Activated T-cell treated with anti-CD3 and anti-CD28 coated beads, Interleukin-2, amount 50 U/mL, for 4 hours (primary cell): ENCODE results near the gene ARHGAP24. TPM values are rescaled to one million over a fixed set of nuclear protein-coding genes. Genes with fewer than 3 reads are reported as not detected.

Experiments used
- ATAC-seq, 2 donors: fragments of 200-7000 bp; cut with Tn5 transposase; one replicate each; pipeline ENCODE4 v1.10.0; 2021
- DNase-seq: peaks from one replicate; pipeline ENCODE4 v3.0.0-alpha.2; 2020
- H3K27me3 Mint-ChIP-seq: one replicate; pipeline ENCODE4 v1.8.0; 2021; ENCODE audit warnings: low read depth, mixed read lengths
- H3K36me3 Mint-ChIP-seq: one replicate; pipeline ENCODE4 v1.8.0; 2022; ENCODE audit warnings: mixed read lengths; ENCODE audit not compliant: insufficient read depth
- H3K4me1 Mint-ChIP-seq: one replicate; pipeline ENCODE4 v1.8.0; 2021; ENCODE audit warnings: low read depth, mixed read lengths
- H3K4me3 Mint-ChIP-seq: one replicate; pipeline ENCODE4 v1.8.0; 2021; ENCODE audit warnings: mild to moderate bottlenecking, moderate library complexity, mixed read lengths
- H3K9me3 Mint-ChIP-seq: one replicate; pipeline ENCODE4 v1.8.0; 2021; ENCODE audit warnings: mixed read lengths
- total RNA-seq, 3 donors: library from RNA; stranded (reverse); gene quantifications; one replicate each; pipeline ENCODE4 v1.2.1, GENCODE V29; 2021

ARHGAP24 gene
- total RNA-seq, 3 donors from 2014 or later: 0.29 to 1.5 (median 0.46) TPM

GRCh38 chr4:85740431-85740861, 265.5 kb downstream of the ARHGAP24 start:
- no peak for ATAC-seq
- H3K4me3 Mint-ChIP-seq: no peak overlapping the region
- H3K27me3 Mint-ChIP-seq: no peaks in the 10 kb centered on the region
- no peaks in the 10 kb centered on the region for H3K4me1 Mint-ChIP-seq
- H3K9me3 Mint-ChIP-seq: peaks cover 13% of the 10 kb centered on the region
- no peaks in the 10 kb centered on the region for H3K36me3 Mint-ChIP-seq
- no peak for DNase-seq

GRCh38 chr4:85741381-85741780, 266.4 kb downstream of the ARHGAP24 start:
- Mint-ChIP-seq H3K36me3 (no peaks in the 10 kb centered on the region), H3K9me3 (peaks cover 7% of the 10 kb centered on the region), H3K27me3 (no peaks in the 10 kb centered on the region), H3K4me1 (no peaks in the 10 kb centered on the region), H3K4me3 (no peak overlapping the region)
- no peak for ATAC-seq
- no peak for DNase-seq

GRCh38 chr4:85741921-85742591, 267.1 kb downstream of the ARHGAP24 start:
- no peak for DNase-seq
- H3K36me3 Mint-ChIP-seq: no peaks in the 10 kb centered on the region
- no peak for ATAC-seq
- no peak overlapping the region for H3K4me3 Mint-ChIP-seq
- H3K27me3 Mint-ChIP-seq: no peaks in the 10 kb centered on the region
- no peaks in the 10 kb centered on the region for H3K4me1 Mint-ChIP-seq
- H3K9me3 Mint-ChIP-seq: peaks cover 7% of the 10 kb centered on the region

GRCh38 chr4:85744950-85745349, 270.0 kb downstream of the ARHGAP24 start:
- no peaks in the 10 kb centered on the region for H3K4me1 Mint-ChIP-seq
- no peaks in the 10 kb centered on the region for H3K36me3 Mint-ChIP-seq
- H3K4me3 Mint-ChIP-seq: no peak overlapping the region
- ATAC-seq (no peak), DNase-seq (no peak)
- peaks cover 3% of the 10 kb centered on the region for H3K9me3 Mint-ChIP-seq
- no peaks in the 10 kb centered on the region for H3K27me3 Mint-ChIP-seq

GRCh38 chr4:85745939-85746338, 271.0 kb downstream of the ARHGAP24 start:
- H3K27me3 Mint-ChIP-seq: no peaks in the 10 kb centered on the region
- H3K4me1 Mint-ChIP-seq: no peaks in the 10 kb centered on the region
- no peaks in the 10 kb centered on the region for H3K9me3 Mint-ChIP-seq
- H3K4me3 Mint-ChIP-seq: no peak overlapping the region
- no peaks in the 10 kb centered on the region for H3K36me3 Mint-ChIP-seq
- DNase-seq (no peak), ATAC-seq (no peak)

GRCh38 chr4:85747882-85748491, 273.0 kb downstream of the ARHGAP24 start:
- Mint-ChIP-seq H3K4me3 (no peak overlapping the region), H3K27me3 (no peaks in the 10 kb centered on the region), H3K4me1 (no peaks in the 10 kb centered on the region), H3K36me3 (no peaks in the 10 kb centered on the region), H3K9me3 (no peaks in the 10 kb centered on the region)
- no peak for DNase-seq
- no peak for ATAC-seq

GRCh38 chr4:85748654-85749053, 273.7 kb downstream of the ARHGAP24 start:
- Mint-ChIP-seq H3K4me3 (no peak overlapping the region), H3K36me3 (no peaks in the 10 kb centered on the region), H3K4me1 (no peaks in the 10 kb centered on the region), H3K9me3 (no peaks in the 10 kb centered on the region), H3K27me3 (no peaks in the 10 kb centered on the region)
- DNase-seq (no peak), ATAC-seq (no peak)

GRCh38 chr4:85751866-85752265, 276.9 kb downstream of the ARHGAP24 start:
- no peak for ATAC-seq
- no peak for DNase-seq
- Mint-ChIP-seq H3K9me3 (no peaks in the 10 kb centered on the region), H3K36me3 (no peaks in the 10 kb centered on the region), H3K27me3 (no peaks in the 10 kb centered on the region), H3K4me3 (no peak overlapping the region), H3K4me1 (no peaks in the 10 kb centered on the region)

- no peak for DNase-seq
- no peaks in the 10 kb centered on the region for H3K27me3 Mint-ChIP-seq
- no peaks in the 10 kb centered on the region for H3K36me3 Mint-ChIP-seq
- H3K4me1 Mint-ChIP-seq: no peaks in the 10 kb centered on the region
- no peak for ATAC-seq
- no peak overlapping the region for H3K4me3 Mint-ChIP-seq
- H3K9me3 Mint-ChIP-seq: no peaks in the 10 kb centered on the region
Measured at GRCh38 chr4:85755285-85755684, 280.3 kb downstream of the ARHGAP24 start.

GRCh38 chr4:85756938-85757337, 282.0 kb downstream of the ARHGAP24 start:
- ATAC-seq (no peak), DNase-seq (no peak)
- no peaks in the 10 kb centered on the region for H3K4me1 Mint-ChIP-seq
- H3K27me3 Mint-ChIP-seq: no peaks in the 10 kb centered on the region
- H3K36me3 Mint-ChIP-seq: no peaks in the 10 kb centered on the region
- no peaks in the 10 kb centered on the region for H3K9me3 Mint-ChIP-seq
- no peak overlapping the region for H3K4me3 Mint-ChIP-seq

- ATAC-seq: no peak
- Mint-ChIP-seq H3K4me3 (no peak overlapping the region), H3K9me3 (no peaks in the 10 kb centered on the region), H3K27me3 (no peaks in the 10 kb centered on the region), H3K36me3 (no peaks in the 10 kb centered on the region), H3K4me1 (no peaks in the 10 kb centered on the region)
- DNase-seq: no peak
Measured at GRCh38 chr4:85759388-85759787, 284.4 kb downstream of the ARHGAP24 start.

- DNase-seq (no peak), ATAC-seq (no peak)
- Mint-ChIP-seq H3K36me3 (no peaks in the 10 kb centered on the region), H3K4me1 (no peaks in the 10 kb centered on the region), H3K9me3 (no peaks in the 10 kb centered on the region), H3K4me3 (no peak overlapping the region), H3K27me3 (no peaks in the 10 kb centered on the region)
Measured at GRCh38 chr4:85760511-85760910, 285.6 kb downstream of the ARHGAP24 start.

GRCh38 chr4:85761803-85762528, 287.0 kb downstream of the ARHGAP24 start:
- DNase-seq: no peak
- Mint-ChIP-seq H3K4me3 (no peak overlapping the region), H3K4me1 (no peaks in the 10 kb centered on the region), H3K9me3 (no peaks in the 10 kb centered on the region), H3K27me3 (no peaks in the 10 kb centered on the region), H3K36me3 (no peaks in the 10 kb centered on the region)
- no peak for ATAC-seq

- H3K4me1 Mint-ChIP-seq: no peaks in the 10 kb centered on the region
- ATAC-seq: no peak
- no peaks in the 10 kb centered on the region for H3K27me3 Mint-ChIP-seq
- no peak for DNase-seq
- H3K9me3 Mint-ChIP-seq: no peaks in the 10 kb centered on the region
- no peak overlapping the region for H3K4me3 Mint-ChIP-seq
- H3K36me3 Mint-ChIP-seq: no peaks in the 10 kb centered on the region
Measured at GRCh38 chr4:85762529-85762871, 287.6 kb downstream of the ARHGAP24 start.

- Mint-ChIP-seq H3K27me3 (no peaks in the 10 kb centered on the region), H3K36me3 (no peaks in the 10 kb centered on the region), H3K9me3 (no peaks in the 10 kb centered on the region), H3K4me3 (no peak overlapping the region), H3K4me1 (no peaks in the 10 kb centered on the region)
- DNase-seq (no peak), ATAC-seq (no peak)
Measured at GRCh38 chr4:85763202-85763601, 288.3 kb downstream of the ARHGAP24 start.
